HG02852 (cell line): Measurements from ENCODE around the gene MED14.

ENCODE experiments used
- ATAC-seq: cut with Tn5 transposase; IDR thresholded peaks from one replicate; pipeline ENCODE4 v1.9.1; 2021; ENCODE audit warnings: mild to moderate bottlenecking, moderate library complexity; ENCODE audit not compliant: unreplicated experiment

The MED14 gene

GRCh38 chrX:40729598-40730584 lies 5.5 kb downstream of the MED14 start:
- ATAC-seq, result no peak

GRCh38 chrX:40727581-40728252 lies 7.6 kb downstream of the MED14 start:
- ATAC-seq, result no peak

GRCh38 chrX:40727093-40727492 lies 8.2 kb downstream of the MED14 start:
- no peak for ATAC-seq

- ATAC-seq, result no peak
Measured at GRCh38 chrX:40722930-40723329, 12.4 kb downstream of the MED14 start.

GRCh38 chrX:40721489-40722106 lies 13.7 kb downstream of the MED14 start:
- no peak for ATAC-seq

- no peak for ATAC-seq
Measured at GRCh38 chrX:40720792-40721191, 14.6 kb downstream of the MED14 start.

GRCh38 chrX:40720339-40720738 lies 15.0 kb downstream of the MED14 start:
- ATAC-seq, result no peak

GRCh38 chrX:40719731-40720130 lies 15.6 kb downstream of the MED14 start:
- no peak for ATAC-seq

GRCh38 chrX:40719218-40719617 lies 16.1 kb downstream of the MED14 start:
- no peak for ATAC-seq

GRCh38 chrX:40709395-40709794 lies 25.9 kb downstream of the MED14 start:
- no peak for ATAC-seq

- ATAC-seq, result no peak
Measured at GRCh38 chrX:40705658-40706312, 29.6 kb downstream of the MED14 start.

- ATAC-seq, result no peak
Measured at GRCh38 chrX:40700640-40701342, 34.6 kb downstream of the MED14 start.

- no peak for ATAC-seq
Measured at GRCh38 chrX:40698851-40699250, 36.5 kb downstream of the MED14 start.

GRCh38 chrX:40694802-40695201 lies 40.5 kb downstream of the MED14 start:
- ATAC-seq, result no peak

GRCh38 chrX:40688929-40689328 lies 46.4 kb downstream of the MED14 start:
- no peak for ATAC-seq

GRCh38 chrX:40687169-40687568 lies 48.2 kb downstream of the MED14 start:
- ATAC-seq, result no peak

GRCh38 chrX:40685362-40685918 lies 49.9 kb downstream of the MED14 start:
- ATAC-seq, result no peak

- no peak for ATAC-seq
Measured at GRCh38 chrX:40684092-40684491, 51.2 kb downstream of the MED14 start.

GRCh38 chrX:40683245-40683644 lies 52.1 kb downstream of the MED14 start:
- ATAC-seq, result no peak

GRCh38 chrX:40671126-40671525 lies 64.2 kb downstream of the MED14 start:
- no peak for ATAC-seq
